ENCODE data around the gene R3HCC1L. TPM values are rescaled to one million over a fixed set of nuclear protein-coding genes. Genes with fewer than 3 reads are reported as not detected.

R3HCC1L gene
- total and polyA plus RNA-seq, 9 of the 15 experiments (the other 6 are each of a cell fraction or from before 2014, with no cell fraction given) = 9.1 to 17.8 (median 12.6) TPM

DNA sequence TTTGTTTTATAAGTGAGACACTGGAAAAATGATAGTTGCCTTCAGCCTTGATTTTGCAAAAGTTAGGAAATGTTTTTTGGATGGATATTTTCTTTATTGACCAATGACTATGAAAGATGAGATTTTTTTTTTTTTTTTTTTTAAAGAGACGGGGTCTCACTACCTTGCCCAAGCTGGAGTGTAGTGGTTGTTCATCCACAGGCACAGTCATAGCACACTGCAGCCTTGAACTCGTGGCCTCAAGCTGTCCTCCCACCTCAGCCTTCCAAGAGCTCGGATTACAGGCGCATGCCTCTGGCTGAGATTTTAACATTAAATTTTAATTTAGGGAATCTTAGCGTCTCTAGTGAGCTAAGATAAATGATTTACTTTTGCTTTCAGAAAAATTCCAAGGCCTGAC, 67.3 kb downstream of the R3HCC1L start (continued):
- no peak for TF ChIP-seq REST (IDR thresholded peaks at IDR 0.05; ENCODE audit: borderline replicate concordance)
- no peak for TF ChIP-seq REST (CRISPR knock-in tag; IDR thresholded peaks at IDR 0.05; ENCODE audit: low read depth)
- TF ChIP-seq ZNF408 (CRISPR knock-in tag; IDR thresholded peaks at IDR 0.05; ENCODE audit: low read depth) = no peak
- no peak for TF ChIP-seq PYGO2 (tag; IDR thresholded peaks at IDR 0.05)
- no peak for TF ChIP-seq RHOXF2B (CRISPR knock-in tag; conservative IDR thresholded peaks at IDR 0.05)
- TF ChIP-seq, protein P1, sequence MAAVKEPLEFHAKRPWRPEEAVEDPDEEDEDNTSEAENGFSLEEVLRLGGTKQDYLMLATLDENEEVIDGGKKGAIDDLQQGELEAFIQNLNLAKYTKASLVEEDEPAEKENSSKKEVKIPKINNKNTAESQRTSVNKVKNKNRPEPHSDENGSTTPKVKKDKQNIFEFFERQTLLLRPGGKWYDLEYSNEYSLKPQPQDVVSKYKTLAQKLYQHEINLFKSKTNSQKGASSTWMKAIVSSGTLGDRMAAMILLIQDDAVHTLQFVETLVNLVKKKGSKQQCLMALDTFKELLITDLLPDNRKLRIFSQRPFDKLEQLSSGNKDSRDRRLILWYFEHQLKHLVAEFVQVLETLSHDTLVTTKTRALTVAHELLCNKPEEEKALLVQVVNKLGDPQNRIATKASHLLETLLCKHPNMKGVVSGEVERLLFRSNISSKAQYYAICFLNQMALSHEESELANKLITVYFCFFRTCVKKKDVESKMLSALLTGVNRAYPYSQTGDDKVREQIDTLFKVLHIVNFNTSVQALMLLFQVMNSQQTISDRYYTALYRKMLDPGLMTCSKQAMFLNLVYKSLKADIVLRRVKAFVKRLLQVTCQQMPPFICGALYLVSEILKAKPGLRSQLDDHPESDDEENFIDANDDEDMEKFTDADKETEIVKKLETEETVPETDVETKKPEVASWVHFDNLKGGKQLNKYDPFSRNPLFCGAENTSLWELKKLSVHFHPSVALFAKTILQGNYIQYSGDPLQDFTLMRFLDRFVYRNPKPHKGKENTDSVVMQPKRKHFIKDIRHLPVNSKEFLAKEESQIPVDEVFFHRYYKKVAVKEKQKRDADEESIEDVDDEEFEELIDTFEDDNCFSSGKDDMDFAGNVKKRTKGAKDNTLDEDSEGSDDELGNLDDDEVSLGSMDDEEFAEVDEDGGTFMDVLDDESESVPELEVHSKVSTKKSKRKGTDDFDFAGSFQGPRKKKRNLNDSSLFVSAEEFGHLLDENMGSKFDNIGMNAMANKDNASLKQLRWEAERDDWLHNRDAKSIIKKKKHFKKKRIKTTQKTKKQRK (IDR thresholded peaks at IDR 0.05; ENCODE audit: borderline replicate concordance, low read depth, low read length) = no peak
- TF ChIP-seq ZKSCAN3 (CRISPR knock-in tag; IDR thresholded peaks at IDR 0.05) = no peak
- no peak for TF ChIP-seq SAFB2 (IDR thresholded peaks at IDR 0.05; ENCODE audit: borderline replicate concordance, low read depth, low read length, severe bottlenecking)
- TF ChIP-seq ZBTB34 (CRISPR knock-in tag; IDR thresholded peaks at IDR 0.05) = no peak
- no peak for TF ChIP-seq NUFIP1 (IDR thresholded peaks at IDR 0.05; ENCODE audit: partially characterized antibody)
- TF ChIP-seq THRA (IDR thresholded peaks at IDR 0.05) = no peak
- TF ChIP-seq PTRF (tag; IDR thresholded peaks at IDR 0.05) = no peak
- TF ChIP-seq NELFE (IDR thresholded peaks at IDR 0.05; ENCODE audit: insufficient read depth, insufficient read length) = no peak
- TF ChIP-seq NFATC3 (IDR thresholded peaks at IDR 0.05) = no peak
- no peak for TF ChIP-seq STAG1 (CRISPR knock-in tag; IDR thresholded peaks at IDR 0.05; ENCODE audit: borderline replicate concordance)
